GM12878 (cell line): ENCODE results near the gene NPLOC4. TPM values are rescaled to one million over a fixed set of nuclear protein-coding genes. Genes with fewer than 3 reads are reported as not detected.

Source experiments
- ATF3 ChIP-seq: IDR thresholded peaks from 2 replicates; pipeline ENCODE4 v1.6.1; 2011; ENCODE audit warnings: low read depth, mild to moderate bottlenecking, low read length, moderate library complexity, borderline replicate concordance; ENCODE audit errors: extremely low read depth
- CBFB ChIP-seq: IDR thresholded peaks from 2 replicates; pipeline ENCODE4 v1.6.1; 2016; ENCODE audit warnings: antibody characterized with exemption, low read depth
- CHD4 ChIP-seq: fragments of 200-600 bp; sonication (generic); IDR thresholded peaks from 2 replicates; pipeline ENCODE4 v1.6.1; 2016; ENCODE audit warnings: mild to moderate bottlenecking
- E2F8 ChIP-seq: fragments of 450-650 bp; IDR thresholded peaks from 2 replicates; pipeline ENCODE4 v1.6.1; 2018; ENCODE audit warnings: mild to moderate bottlenecking, low read depth, moderate library complexity; ENCODE audit not compliant: partially characterized antibody
- GATAD2B ChIP-seq: fragments of 450-650 bp; conservative IDR thresholded peaks from 2 replicates; pipeline ENCODE4 v1.6.1; 2017; ENCODE audit warnings: low read depth, mild to moderate bottlenecking, moderate library complexity
- HDAC2 ChIP-seq: fragments of 200-600 bp; sonication (generic); IDR thresholded peaks from 2 replicates; pipeline ENCODE4 v1.6.1; 2017
- IKZF1 ChIP-seq: fragments of 450-650 bp; conservative IDR thresholded peaks from 2 replicates; pipeline ENCODE4 v1.6.1; 2017; ENCODE audit warnings: antibody characterized with exemption, mild to moderate bottlenecking
- IRF3 ChIP-seq: fragments of 450-650 bp; IDR thresholded peaks from 2 replicates; pipeline ENCODE4 v1.6.1; 2014; ENCODE audit warnings: mild to moderate bottlenecking
- JUND ChIP-seq: IDR thresholded peaks from 2 replicates; pipeline ENCODE4 v1.6.1; 2012; ENCODE audit warnings: low read depth, mild to moderate bottlenecking, low read length, improper control_type of control experiment, moderate library complexity
- MXI1 ChIP-seq: fragments of 150-350 bp; IDR thresholded peaks from 2 replicates; pipeline ENCODE4 v1.6.1; 2011; ENCODE audit warnings: low read depth, mild to moderate bottlenecking, inconsistent platforms, low read length, improper control_type of control experiment
- MYB ChIP-seq: fragments of 150-350 bp; IDR thresholded peaks from 2 replicates; pipeline ENCODE4 v1.6.1; 2014; ENCODE audit warnings: mild to moderate bottlenecking, low read depth, low read length, borderline replicate concordance
- NRF1 ChIP-seq: conservative IDR thresholded peaks from 2 replicates; pipeline ENCODE4 v1.6.1; 2011; ENCODE audit warnings: mild to moderate bottlenecking, low read depth, low read length, improper control_type of control experiment
- POLR2AphosphoS2 ChIP-seq: IDR thresholded peaks from 2 replicates; pipeline ENCODE4 v1.6.1; 2011; ENCODE audit warnings: low read depth, mild to moderate bottlenecking, low read length, improper control_type of control experiment, moderate library complexity
- PRDM15 ChIP-seq: fragments of 450-650 bp; formaldehyde crosslinking; IDR thresholded peaks from 2 replicates; pipeline ENCODE4 v1.4.0; 2020; ENCODE audit warnings: mild to moderate bottlenecking, moderate library complexity
- RELA ChIP-seq: fragments of 450-650 bp; IDR thresholded peaks from 2 replicates; pipeline ENCODE4 v1.8.0; 2014; ENCODE audit warnings: borderline replicate concordance; ENCODE audit not compliant: partially characterized antibody
- SMARCA5 ChIP-seq: fragments of 450-650 bp; IDR thresholded peaks from 2 replicates; pipeline ENCODE4 v1.6.1; 2017; ENCODE audit warnings: mild to moderate bottlenecking
- ZBTB11 ChIP-seq: fragments of 450-650 bp; formaldehyde crosslinking; IDR thresholded peaks from 2 replicates; pipeline ENCODE4 v1.5.0; 2022; ENCODE audit warnings: mild to moderate bottlenecking, missing genetic modification characterization
- ZSCAN29 ChIP-seq: fragments of 450-650 bp; IDR thresholded peaks from 2 replicates; pipeline ENCODE4 v1.6.1; 2017; ENCODE audit warnings: mild to moderate bottlenecking, moderate library complexity
- polyA plus RNA-seq, 11 experiments: library from polyadenylated mRNA; depleted of rRNA in 4 of 11; unstranded in 6 of 11; stranded (reverse) in 5 of 11; fragments of >200 nt; fragmentation: Nextera tagmentation in 4 of 11; fragmentation: Illumina TruSeq in 1 of 11; extraction: Ambion mirVana in 4 of 11; extraction: Trizol in 1 of 11; gene quantifications; 1 replicate in 1 of 11; 2 replicates in 10 of 11; pipeline versions ENCODE4 v1.2.1 to v1.2.3, GENCODE V29; 2011 to 2016; ENCODE audit warnings: inconsistent platforms in 2 of 11, missing spikeins in 2 of 11, low read depth in 1 of 11
- total RNA-seq, 4 experiments: library from RNA; depleted of rRNA in 3 of 4; stranded (reverse); fragments of >200 nt in 3 of 4; fragmentation: Illumina TruSeq in 1 of 4; extraction: Trizol in 1 of 4; gene quantifications; 2 replicates each; pipeline versions ENCODE4 v1.2.1 to v1.2.3, GENCODE V29; 2013 to 2021

Gene NPLOC4
- total and polyA plus RNA-seq, 10 of the 15 experiments (the other 5 are each of a cell fraction or from before 2014, with no cell fraction given), result 1.5 to 83.7 (median 45.8) TPM

GRCh38 chr17:81666342-81667191 lies 29.7 kb upstream of the NPLOC4 start, which contains the start of the genes CCDC137 and OXLD1 (continued):
- peak; percentile 85 for TF ChIP-seq IRF3
- TF ChIP-seq HDAC2, result no peak
- peak; percentile 86 for TF ChIP-seq POLR2AphosphoS2
- peak; percentile 98 for TF ChIP-seq GATAD2B
- no peak for TF ChIP-seq SMARCA5
- TF ChIP-seq MXI1, result peak; percentile 92
- peak; percentile 84 for TF ChIP-seq IKZF1
- no peak for TF ChIP-seq ZBTB11
- TF ChIP-seq NRF1, result no peak
- TF ChIP-seq CBFB, result no peak; the same call in 1 of the 2 replicates
- no peak for TF ChIP-seq ZSCAN29
- TF ChIP-seq JUND, result no peak
- TF ChIP-seq MYB, result no peak
- TF ChIP-seq RELA, result no peak
- no peak for TF ChIP-seq CHD4
- TF ChIP-seq ATF3, result no peak
- TF ChIP-seq PRDM15, result no peak
- peak; percentile 92 for TF ChIP-seq E2F8
